Measurements from ENCODE around the gene CUL4A.
"Not testable (repeated sequence)": the region's sequence is repeated elsewhere in the genome, so short reads cannot be mapped to it uniquely, and the experiment has no call there.

CUL4A gene

GRCh38 chr13:113258321-113259054, 49.1 kb downstream of the CUL4A start:
- no peak overlapping the region for H3K14ac ChIP-seq (ENCODE audit: low read length)
- peaks cover 3 to 4% of the 10 kb centered on the region in 2 donors for H3K9me3 ChIP-seq (replicated peaks in 1 of 2; ENCODE audit: control insufficient read depth in 2 of 2, insufficient read depth in 1 of 2, low read depth in 1 of 2, low read length in 2 of 2)
- H3K4me1 ChIP-seq (ENCODE audit: control insufficient read depth in 2 of 2, insufficient read depth in 1 of 2, low read depth in 1 of 2, low read length in 2 of 2), result no peaks in the 10 kb centered on the region
- H3K4me2 ChIP-seq (ENCODE audit: insufficient read depth, low read length, poor library complexity, severe bottlenecking), result no peak overlapping the region
- no peak overlapping the region for H2BK12ac ChIP-seq (ENCODE audit: low read length)
- H3K27ac ChIP-seq (replicated peaks; ENCODE audit: low read length), result no peak overlapping the region
- no peak overlapping the region for H2BK15ac ChIP-seq (ENCODE audit: low read length)
- H3K9ac ChIP-seq (ENCODE audit: low read depth, low read length, poor library complexity), result no peak overlapping the region
- no peaks in the 10 kb centered on the region for H3K79me1 ChIP-seq (ENCODE audit: low read depth, low read length)
- H2BK5ac ChIP-seq (ENCODE audit: low read length), result no peak overlapping the region
- no peak for DNase-seq (ENCODE audit: low spot score)
- no peak overlapping the region for H2AFZ ChIP-seq (ENCODE audit: low read length)
- H3K18ac ChIP-seq (ENCODE audit: low read length), result no peak overlapping the region
- no peaks in the 10 kb centered on the region for H3K27me3 ChIP-seq (ENCODE audit: control insufficient read depth in 3 of 3, insufficient read depth in 3 of 3, low read depth in 1 of 3, low read length in 3 of 3)
- no peak overlapping the region for H2BK120ac ChIP-seq (ENCODE audit: low read depth, low read length)
- no peak overlapping the region for H3K4ac ChIP-seq (ENCODE audit: low read length)
- H3K4me3 ChIP-seq (ENCODE audit: low read length in 2 of 2), result no peak overlapping the region
- no peak overlapping the region for H3K23ac ChIP-seq (ENCODE audit: low read depth, low read length, poor library complexity)
- WGBS, 2 donors (ENCODE audit: extremely low coverage in 2 of 2, insufficient read length in 2 of 2, insufficient replicate concordance in 1 of 2), result no CpG with 5 or more reads among the region's 5 CpGs
- no peak overlapping the region for H4K91ac ChIP-seq (ENCODE audit: low read depth, low read length, poor library complexity)
- no peak overlapping the region for H2AK5ac ChIP-seq (ENCODE audit: low read depth, low read length)
- no peak overlapping the region for H4K8ac ChIP-seq (ENCODE audit: low read depth, low read length)
- peaks cover 34 to 95% of the 10 kb centered on the region in 2 donors for H3K36me3 ChIP-seq (replicated peaks in 1 of 2; ENCODE audit: control insufficient read depth in 2 of 2, insufficient read depth in 2 of 2, low read length in 2 of 2)

- Histone ChIP-seq H4K91ac (ENCODE audit: low read depth, low read length, poor library complexity) (no peak overlapping the region), H3K36me3 (replicated peaks in 1 of 2; ENCODE audit: control insufficient read depth in 2 of 2, insufficient read depth in 2 of 2, low read length in 2 of 2) (peaks cover 30 to 92% of the 10 kb centered on the region in 2 donors), H2AFZ (ENCODE audit: low read length) (no peak overlapping the region), H3K4me2 (ENCODE audit: insufficient read depth, low read length, poor library complexity, severe bottlenecking) (no peak overlapping the region), H3K4ac (ENCODE audit: low read length) (no peak overlapping the region), H3K27ac (replicated peaks; ENCODE audit: low read length) (no peak overlapping the region), H3K27me3 (ENCODE audit: control insufficient read depth in 3 of 3, insufficient read depth in 3 of 3, low read depth in 1 of 3, low read length in 3 of 3) (no peaks in the 10 kb centered on the region), H4K8ac (ENCODE audit: low read depth, low read length) (no peak overlapping the region), H2BK15ac (ENCODE audit: low read length) (no peak overlapping the region), H3K79me1 (ENCODE audit: low read depth, low read length) (no peaks in the 10 kb centered on the region), H2BK120ac (ENCODE audit: low read depth, low read length) (no peak overlapping the region), H3K9me3 (replicated peaks in 1 of 2; ENCODE audit: control insufficient read depth in 2 of 2, insufficient read depth in 1 of 2, low read depth in 1 of 2, low read length in 2 of 2) (peaks cover 3 to 4% of the 10 kb centered on the region in 2 donors), H3K18ac (ENCODE audit: low read length) (no peak overlapping the region), H2BK5ac (ENCODE audit: low read length) (no peak overlapping the region), H3K4me1 (ENCODE audit: control insufficient read depth in 2 of 2, insufficient read depth in 1 of 2, low read depth in 1 of 2, low read length in 2 of 2) (no peaks in the 10 kb centered on the region), H2AK5ac (ENCODE audit: low read depth, low read length) (no peak overlapping the region), H2BK12ac (ENCODE audit: low read length) (no peak overlapping the region), H3K14ac (ENCODE audit: low read length) (no peak overlapping the region), H3K23ac (ENCODE audit: low read depth, low read length, poor library complexity) (no peak overlapping the region), H3K4me3 (ENCODE audit: low read length in 2 of 2) (no peak overlapping the region), H3K9ac (ENCODE audit: low read depth, low read length, poor library complexity) (no peak overlapping the region)
- no CpG with 5 or more reads among the region's 13 CpGs for WGBS, 2 donors (ENCODE audit: extremely low coverage in 2 of 2, insufficient read length in 2 of 2, insufficient replicate concordance in 1 of 2)
- DNase-seq (ENCODE audit: low spot score), result no peak
Measured at GRCh38 chr13:113260996-113261395, 51.6 kb downstream of the CUL4A start.

GRCh38 chr13:113263016-113263415, 53.6 kb downstream of the CUL4A start:
- H2AFZ ChIP-seq (ENCODE audit: low read length); H3K4me3 ChIP-seq (ENCODE audit: low read length in 2 of 2); H3K27ac ChIP-seq (replicated peaks; ENCODE audit: low read length); H3K18ac ChIP-seq (ENCODE audit: low read length); H4K8ac ChIP-seq (ENCODE audit: low read depth, low read length); H3K79me1 ChIP-seq (ENCODE audit: low read depth, low read length); H3K27me3 ChIP-seq (ENCODE audit: control insufficient read depth in 3 of 3, insufficient read depth in 3 of 3, low read depth in 1 of 3, low read length in 3 of 3); H2AK5ac ChIP-seq (ENCODE audit: low read depth, low read length); H2BK5ac ChIP-seq (ENCODE audit: low read length); H2BK120ac ChIP-seq (ENCODE audit: low read depth, low read length); H3K14ac ChIP-seq (ENCODE audit: low read length); H4K91ac ChIP-seq (ENCODE audit: low read depth, low read length, poor library complexity); H3K9ac ChIP-seq (ENCODE audit: low read depth, low read length, poor library complexity); H3K23ac ChIP-seq (ENCODE audit: low read depth, low read length, poor library complexity); H2BK12ac ChIP-seq (ENCODE audit: low read length); H3K4me1 ChIP-seq (ENCODE audit: control insufficient read depth in 2 of 2, insufficient read depth in 1 of 2, low read depth in 1 of 2, low read length in 2 of 2); H3K4ac ChIP-seq (ENCODE audit: low read length); DNase-seq (ENCODE audit: low spot score); H3K9me3 ChIP-seq (replicated peaks in 1 of 2; ENCODE audit: control insufficient read depth in 2 of 2, insufficient read depth in 1 of 2, low read depth in 1 of 2, low read length in 2 of 2); H2BK15ac ChIP-seq (ENCODE audit: low read length); H3K4me2 ChIP-seq (ENCODE audit: insufficient read depth, low read length, poor library complexity, severe bottlenecking): not testable (repeated sequence)
- H3K36me3 ChIP-seq (replicated peaks in 1 of 2; ENCODE audit: control insufficient read depth in 2 of 2, insufficient read depth in 2 of 2, low read length in 2 of 2), result peaks cover 24 to 85% of the 10 kb centered on the region in 2 donors
- no CpG with 5 or more reads among the region's 14 CpGs for WGBS, 2 donors (ENCODE audit: extremely low coverage in 2 of 2, insufficient read length in 2 of 2, insufficient replicate concordance in 1 of 2)

- H3K27me3 ChIP-seq (ENCODE audit: control insufficient read depth in 3 of 3, insufficient read depth in 3 of 3, low read depth in 1 of 3, low read length in 3 of 3), result no peaks in the 10 kb centered on the region
- WGBS, 2 donors (ENCODE audit: extremely low coverage in 2 of 2, insufficient read length in 2 of 2, insufficient replicate concordance in 1 of 2), result no CpG with 5 or more reads among the region's 20 CpGs
- peak overlapping the region; percentile 40 for H3K14ac ChIP-seq (ENCODE audit: low read length)
- H3K79me1 ChIP-seq (ENCODE audit: low read depth, low read length), result no peaks in the 10 kb centered on the region
- H2BK15ac ChIP-seq (ENCODE audit: low read length), result no peak overlapping the region
- H2BK120ac ChIP-seq (ENCODE audit: low read depth, low read length), result no peak overlapping the region
- no peaks in the 10 kb centered on the region for H3K9me3 ChIP-seq (replicated peaks in 1 of 2; ENCODE audit: control insufficient read depth in 2 of 2, insufficient read depth in 1 of 2, low read depth in 1 of 2, low read length in 2 of 2)
- no peak overlapping the region for H2AK5ac ChIP-seq (ENCODE audit: low read depth, low read length)
- peak overlapping the region in 1 of 2 donors; percentile 65 for H3K4me3 ChIP-seq (ENCODE audit: low read length in 2 of 2)
- H3K23ac ChIP-seq (ENCODE audit: low read depth, low read length, poor library complexity), result peak overlapping the region; percentile 37
- no peak overlapping the region for H3K4me2 ChIP-seq (ENCODE audit: insufficient read depth, low read length, poor library complexity, severe bottlenecking)
- no peak overlapping the region for H3K9ac ChIP-seq (ENCODE audit: low read depth, low read length, poor library complexity)
- no peak overlapping the region for H4K91ac ChIP-seq (ENCODE audit: low read depth, low read length, poor library complexity)
- H3K27ac ChIP-seq (replicated peaks; ENCODE audit: low read length), result no peak overlapping the region
- H2BK5ac ChIP-seq (ENCODE audit: low read length), result no peak overlapping the region
- H3K4me1 ChIP-seq (ENCODE audit: control insufficient read depth in 2 of 2, insufficient read depth in 1 of 2, low read depth in 1 of 2, low read length in 2 of 2), result no peaks in the 10 kb centered on the region
- H2BK12ac ChIP-seq (ENCODE audit: low read length), result no peak overlapping the region
- no peak overlapping the region for H3K4ac ChIP-seq (ENCODE audit: low read length)
- peaks cover 8 to 58% of the 10 kb centered on the region in 2 donors for H3K36me3 ChIP-seq (replicated peaks in 1 of 2; ENCODE audit: control insufficient read depth in 2 of 2, insufficient read depth in 2 of 2, low read length in 2 of 2)
- no peak overlapping the region for H3K18ac ChIP-seq (ENCODE audit: low read length)
- H4K8ac ChIP-seq (ENCODE audit: low read depth, low read length), result no peak overlapping the region
- DNase-seq (ENCODE audit: low spot score), result no peak
- no peak overlapping the region for H2AFZ ChIP-seq (ENCODE audit: low read length)
Measured at GRCh38 chr13:113267642-113268405, 58.4 kb downstream of the CUL4A start.
